NCI-H460 (cell line): ENCODE data around the gene DMRTC2. TPM values are rescaled to one million over a fixed set of nuclear protein-coding genes. Genes with fewer than 3 reads are reported as not detected.

Experiments used
- DNase-seq: peaks from one replicate; pipeline ENCODE4 v3.0.0-alpha.2; 2016; ENCODE audit warnings: low read depth; ENCODE audit errors: extremely low read depth
- polyA plus RNA-seq: library from polyadenylated mRNA; depleted of rRNA; stranded (reverse); fragments of >200 nt; gene quantifications from 2 replicates; pipeline ENCODE4 v1.2.3, GENCODE V29; 2014; cell fraction: nucleus; rRNA removed
- total RNA-seq: library from RNA; depleted of rRNA; stranded (reverse); fragments of >200 nt; shearing (Covaris generic); gene quantifications from 2 replicates; pipeline ENCODE4 v1.2.3, GENCODE V29; 2014; rRNA removed

The DMRTC2 gene
- not detected in 2 replicates for total RNA-seq
- polyA plus RNA-seq: not detected in 2 replicates

- DNase-seq: no peak
Observed at GRCh38 chr19:41845001-41845050, at the start of gene DMRTC2. TSS of gene DMRTC2 (plus strand) at chr19:41845042. CDS start at chr19:41847429, 2,387 bp downstream.

- no peak for DNase-seq
Observed at GRCh38 chr19:41796362-41796761, 48.5 kb upstream of the DMRTC2 start, which contains the start of gene CEACAM3. TSS of gene CEACAM3 (plus strand) at chr19:41796587. CDS start at chr19:41796678, 91 bp downstream.

DNA sequence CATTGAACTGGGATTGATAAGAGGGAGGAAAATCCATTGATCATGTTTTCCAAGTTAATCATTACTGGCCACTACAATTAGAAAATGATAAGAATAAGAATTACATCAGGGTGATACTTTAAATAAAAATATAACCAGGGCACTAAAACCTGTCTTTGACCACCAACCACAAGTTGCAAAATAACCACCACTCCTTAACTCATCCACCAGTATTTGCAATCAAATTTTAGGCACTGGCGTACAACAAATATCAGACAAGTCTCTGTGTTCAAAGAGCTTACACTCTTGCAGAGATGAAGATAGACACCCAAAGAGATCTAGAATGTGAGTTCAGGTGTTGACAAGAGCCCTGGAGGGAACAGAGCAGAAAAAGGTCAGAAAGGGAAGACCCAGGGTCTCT lies 47.9 kb upstream of the DMRTC2 start:
- no peak for DNase-seq

GRCh38 chr19:41799444-41800000 lies 45.3 kb upstream of the DMRTC2 start:
- no peak for DNase-seq

DNA sequence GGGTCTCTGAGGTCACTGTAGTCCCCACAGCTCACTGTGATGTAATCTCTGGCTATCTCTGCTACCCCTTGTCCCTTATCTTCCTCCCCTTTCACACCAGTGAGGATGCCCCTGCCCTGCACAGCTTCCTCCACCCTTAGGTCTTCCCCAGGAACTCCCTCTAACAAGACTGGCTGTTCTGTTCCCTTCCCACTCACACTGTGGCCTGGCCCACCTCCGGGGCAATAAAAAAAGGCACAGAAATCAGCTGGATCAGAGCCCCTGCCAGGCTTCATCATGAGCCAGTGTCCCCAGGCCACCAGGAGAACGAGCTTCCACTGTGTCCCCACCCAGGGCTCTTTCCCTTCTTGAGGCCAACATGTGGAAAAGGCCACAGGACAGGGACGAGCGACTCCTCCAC lies 43.8 kb upstream of the DMRTC2 start:
- DNase-seq: no peak

GRCh38 chr19:41801792-41802211 lies 43.0 kb upstream of the DMRTC2 start:
- no peak for DNase-seq

- no peak for DNase-seq
Observed at GRCh38 chr19:41802770-41803169, 42.1 kb upstream of the DMRTC2 start.

GRCh38 chr19:41804336-41804735 lies 40.5 kb upstream of the DMRTC2 start:
- DNase-seq: no peak

- DNase-seq: no peak
Observed at GRCh38 chr19:41807176-41807575, 37.7 kb upstream of the DMRTC2 start.

- no peak for DNase-seq
Observed at GRCh38 chr19:41808663-41809566, 35.9 kb upstream of the DMRTC2 start.

- no peak for DNase-seq
Observed at GRCh38 chr19:41810301-41810700, 34.5 kb upstream of the DMRTC2 start.

- no peak for DNase-seq
Observed at GRCh38 chr19:41811036-41811435, 33.8 kb upstream of the DMRTC2 start.

DNA sequence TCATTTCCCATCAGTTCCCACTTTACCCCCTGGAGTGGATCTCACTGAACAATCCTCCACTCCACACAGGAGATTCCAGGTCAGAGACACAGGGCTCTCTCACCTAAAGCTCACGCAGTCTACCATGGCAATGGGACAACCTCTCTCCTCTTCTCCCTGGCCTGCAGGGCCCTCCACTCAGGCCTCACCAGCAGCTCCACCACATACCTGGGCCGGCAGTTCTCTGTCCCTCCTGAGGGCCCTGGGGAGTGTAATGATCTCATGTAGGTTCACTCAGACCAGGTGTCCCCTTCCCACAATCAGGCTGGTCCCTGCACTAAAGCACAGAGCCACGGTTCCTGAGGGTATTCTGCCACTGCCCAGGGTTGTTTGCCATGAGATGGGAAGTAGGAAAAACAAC lies 32.9 kb upstream of the DMRTC2 start:
- no peak for DNase-seq

DNA sequence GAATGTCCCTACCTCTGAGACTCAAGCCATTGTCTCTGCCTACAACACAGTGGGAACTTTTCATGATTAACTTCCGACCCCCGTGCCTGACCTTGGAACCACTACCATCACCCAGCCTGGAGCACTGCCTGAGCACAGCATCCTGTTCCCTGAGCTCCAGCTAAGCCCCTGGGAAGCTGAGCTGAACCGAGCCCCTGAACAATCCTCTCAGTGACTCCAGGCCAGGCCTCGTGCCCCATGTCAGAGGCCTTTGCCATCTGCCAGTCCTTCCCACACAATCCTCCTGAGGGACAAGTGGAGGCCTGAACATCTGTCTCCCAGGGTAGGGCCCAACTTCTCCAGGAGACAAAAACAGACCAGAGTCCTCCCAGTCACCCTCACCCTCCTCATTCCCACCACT lies 30.9 kb upstream of the DMRTC2 start:
- no peak for DNase-seq

- DNase-seq: no peak
Observed at GRCh38 chr19:41815301-41815700, 29.5 kb upstream of the DMRTC2 start.

- no peak for DNase-seq
Observed at GRCh38 chr19:41816761-41817160, 28.1 kb upstream of the DMRTC2 start.

DNA sequence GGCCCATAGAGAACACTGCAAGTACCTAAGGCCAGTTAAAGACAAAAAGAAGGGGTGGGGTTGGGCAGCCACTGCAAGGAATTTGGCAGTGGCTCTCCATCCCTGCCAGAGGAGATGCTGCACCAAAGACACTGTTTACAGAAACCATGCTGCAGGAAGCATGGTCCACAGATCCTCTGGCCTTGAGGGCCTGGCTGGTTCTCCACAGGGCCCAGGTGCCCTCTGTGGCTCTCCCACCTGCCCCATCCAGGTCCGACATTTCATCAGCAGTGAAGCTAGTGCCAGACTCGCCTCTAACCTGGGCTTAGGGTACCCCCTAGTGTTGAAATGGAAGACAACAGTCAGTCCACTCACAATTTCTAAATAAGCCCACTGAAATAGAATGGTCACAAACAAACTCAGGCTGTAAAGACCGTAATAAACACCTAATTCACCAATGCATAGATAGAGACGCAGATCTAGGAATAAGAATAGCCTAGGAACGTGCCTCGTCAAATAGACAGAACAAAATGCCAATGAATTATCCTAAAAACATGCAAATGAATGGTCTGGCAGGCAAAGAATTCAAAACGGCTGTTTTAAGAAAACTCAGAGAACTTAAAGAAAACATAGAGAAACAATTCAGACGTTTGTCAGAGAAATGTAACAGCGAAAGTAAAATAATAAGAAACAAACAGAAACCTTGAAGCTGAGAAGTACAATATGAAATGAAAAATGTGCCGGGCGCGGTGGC lies 23.7 kb upstream of the DMRTC2 start:
- DNase-seq: peak; percentile 37

- DNase-seq: no peak
Observed at GRCh38 chr19:41837981-41838708, 6.7 kb upstream of the DMRTC2 start.

DNA sequence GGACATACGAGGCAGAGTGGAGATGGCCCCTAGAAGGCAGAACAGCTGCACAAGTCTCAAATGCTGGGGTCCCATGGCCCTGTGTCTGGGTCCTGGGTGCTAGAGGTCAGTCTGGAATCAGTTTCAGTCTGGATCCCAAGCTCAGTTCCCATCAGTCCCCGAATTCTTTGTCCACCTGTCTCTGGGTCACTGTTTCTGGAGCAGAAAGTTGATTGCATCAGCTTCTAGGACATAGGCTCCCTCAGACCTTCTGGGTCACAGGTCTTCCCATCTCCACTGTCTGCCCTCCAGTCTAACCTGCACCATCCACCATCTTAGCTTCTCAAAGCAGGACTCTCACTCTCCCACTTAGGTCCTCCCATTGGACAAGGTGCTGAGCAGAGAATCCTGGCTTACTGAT lies 5.6 kb upstream of the DMRTC2 start:
- DNase-seq: no peak

DNA sequence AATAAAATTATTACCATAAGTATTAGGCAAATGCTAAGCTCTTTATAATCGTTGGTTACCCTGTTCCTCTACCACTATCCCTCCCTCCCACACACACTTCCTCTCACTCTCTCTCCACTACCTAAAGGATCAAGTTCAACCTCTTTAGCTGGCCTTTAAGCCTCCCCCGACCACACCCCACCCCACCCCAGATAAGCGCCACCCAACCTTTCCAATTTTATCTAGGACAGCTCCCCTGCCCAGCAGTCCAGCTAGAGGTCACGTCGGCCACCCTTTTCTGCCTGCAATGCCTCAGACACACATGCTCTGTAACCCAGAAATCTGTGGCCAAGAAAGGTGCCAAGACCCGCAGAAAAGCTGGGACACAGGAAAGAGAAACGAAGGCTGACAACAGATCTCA lies 1.5 kb upstream of the DMRTC2 start:
- DNase-seq: no peak

- DNase-seq: no peak
Observed at GRCh38 chr19:41844601-41845000, 241 bp upstream of the DMRTC2 start, which contains the start of gene LYPD4. TSS of gene LYPD4 (minus strand) at chr19:41844683. CDS start at chr19:41839285, 5,398 bp downstream.
